K562 (cell line): ENCODE measurements around the gene FANK1. TPM values are rescaled to one million over a fixed set of nuclear protein-coding genes. Genes with fewer than 3 reads are reported as not detected.
"Not testable (repeated sequence)": the region's sequence is repeated elsewhere in the genome, so short reads cannot be mapped to it uniquely, and the experiment has no call there.

ENCODE experiments used
- ATAC-seq: fragments of 200-7000 bp; cut with Tn5 transposase; 3 replicates; pipeline ENCODE4 v1.9.1; 2020; ENCODE audit warnings: moderate library complexity
- BruUV-seq: library from RNA; stranded (reverse); fragments of 400-500 nt; replicated peaks from 2 replicates; lab custom pipeline; 2021; lab: Mats Ljungman, UMichigan
- CTCF ChIA-PET: fragments of 300-600 bp; formaldehyde crosslinking; extraction: SDS; loops from one replicate; lab custom pipeline; 2021; ENCODE audit warnings: low intra/inter-chr PET ratio; lab: Yijun Ruan, JAX
- POLR2A ChIA-PET: fragments of 300-600, 350-650 bp; sonication (Branson Sonifier 250); formaldehyde crosslinking; extraction: SDS; loops from one replicate; lab custom pipeline; 2021; ENCODE audit warnings: antibody characterized with exemption, inconsistent platforms; lab: Yijun Ruan, JAX
- DNase-seq, 4 experiments: peaks; one replicate each; pipeline versions ENCODE4 v3.0.0 to v3.0.0-alpha.2; 2011 to 2018; ENCODE audit warnings: low spot score in 3 of 4, mixed read lengths in 3 of 4; ENCODE audit errors: extremely low read depth in 1 of 4
- FAIRE-seq: peaks from 2 replicates; lab custom pipeline; 2011; peaks lifted over from hg19 to GRCh38; lab: Jason Lieb, UNC
- H2AFZ ChIP-seq: 2 replicates; pipeline ENCODE4 v1.6.0; 2011; ENCODE audit warnings: low read depth, low read length, control low read depth, inconsistent platforms
- H3K27ac ChIP-seq: fragments of 200-600 bp; 3 replicates; pipeline ENCODE4 v1.8.0; 2011; ENCODE audit warnings: low read depth, mild to moderate bottlenecking, control low read depth, inconsistent platforms, low read length, moderate library complexity, mixed read lengths; ENCODE audit errors: extremely low read depth
- H3K27me3 ChIP-seq, 2 experiments: fragments of 300-600 bp in 1 of 2; 2 replicates in 1 of 2; 3 replicates in 1 of 2; pipeline versions ENCODE4 v1.6.0 to v1.8.0; 2011; ENCODE audit warnings: inconsistent platforms in 2 of 2, low read length in 2 of 2, mild to moderate bottlenecking in 1 of 2, mixed read lengths in 1 of 2, moderate library complexity in 1 of 2; ENCODE audit not compliant: control insufficient read depth in 2 of 2, insufficient read depth in 2 of 2
- H3K36me3 ChIP-seq: fragments of 300-600 bp; 3 replicates; pipeline ENCODE4 v1.8.0; 2011; ENCODE audit warnings: mild to moderate bottlenecking, low read length, inconsistent platforms; ENCODE audit not compliant: control insufficient read depth, insufficient read depth
- H3K4me1 ChIP-seq, 2 experiments: fragments of 200-600 bp in 1 of 2; replicated peaks in 1 of 2; 2 replicates in 1 of 2; 3 replicates in 1 of 2; pipeline versions ENCODE4 v1.5.1 to v1.8.0; 2011; ENCODE audit warnings: inconsistent platforms in 2 of 2, low read length in 2 of 2, mild to moderate bottlenecking in 1 of 2, mixed read lengths in 1 of 2, moderate library complexity in 1 of 2; ENCODE audit not compliant: control insufficient read depth in 2 of 2, insufficient read depth in 2 of 2
- H3K4me2 ChIP-seq: 2 replicates; pipeline ENCODE4 v1.6.1; 2011; ENCODE audit warnings: low read length, control low read depth, inconsistent platforms, mixed read lengths; ENCODE audit not compliant: insufficient read depth
- H3K4me3 ChIP-seq: fragments of 200-600 bp; sonication (generic), shearing (Covaris generic); 2 replicates; pipeline ENCODE4 v1.5.1; 2016; ENCODE audit warnings: control low read depth, inconsistent platforms
- H3K79me2 ChIP-seq: fragments of 200-600 bp; 3 replicates; pipeline ENCODE4 v1.8.0; 2011; ENCODE audit warnings: low read length, inconsistent platforms; ENCODE audit not compliant: control insufficient read depth, insufficient read depth
- H3K9ac ChIP-seq, 2 experiments: 2 replicates each; pipeline versions ENCODE4 v1.6.0 to v1.6.1; 2011; ENCODE audit warnings: low read depth in 2 of 2, low read length in 2 of 2, control low read depth in 1 of 2, inconsistent platforms in 1 of 2, mild to moderate bottlenecking in 1 of 2, mixed read lengths in 1 of 2; ENCODE audit not compliant: insufficient read depth in 1 of 2
- H3K9me1 ChIP-seq: one replicate; pipeline ENCODE4 v1.6.0; 2011; ENCODE audit warnings: inconsistent platforms, mild to moderate bottlenecking, low read length, moderate library complexity; ENCODE audit not compliant: control insufficient read depth, insufficient read depth
- H3K9me3 ChIP-seq: replicated peaks from 2 replicates; pipeline ENCODE4 v1.5.1; 2011; ENCODE audit warnings: low read depth, low read length, inconsistent platforms; ENCODE audit not compliant: control insufficient read depth, insufficient read depth
- H4K20me1 ChIP-seq: replicated peaks from 2 replicates; pipeline ENCODE4 v1.6.1; 2011; ENCODE audit warnings: low read length, inconsistent platforms, mixed read lengths; ENCODE audit not compliant: control insufficient read depth, insufficient read depth
- CHD1 ChIP-seq: fragments of 200-600 bp; sonication (generic); IDR thresholded peaks from one replicate; pipeline ENCODE4 v1.6.1; 2012; ENCODE audit warnings: mild to moderate bottlenecking, moderate library complexity, low read length, inconsistent platforms
- CHD2 ChIP-seq: IDR thresholded peaks from 2 replicates; pipeline ENCODE4 v1.6.1; 2011; ENCODE audit warnings: low read depth, low read length
- HNRNPL ChIP-seq: fragments of 200-400 bp; formaldehyde crosslinking; IDR thresholded peaks from 2 replicates; pipeline ENCODE4 v1.6.1; 2017; ENCODE audit warnings: low read depth, mild to moderate bottlenecking, low read length
- KDM5B ChIP-seq: fragments of 200-600 bp; sonication (generic); IDR thresholded peaks from 2 replicates; pipeline ENCODE4 v1.6.1; 2012; ENCODE audit warnings: low read depth, mild to moderate bottlenecking, moderate library complexity, low read length, control low read depth, inconsistent platforms; ENCODE audit not compliant: insufficient replicate concordance
- L3MBTL2 ChIP-seq: fragments of 450-650 bp; IDR thresholded peaks from 2 replicates; pipeline ENCODE4 v1.6.1; 2016; ENCODE audit warnings: mild to moderate bottlenecking, moderate library complexity
- MYC ChIP-seq, 2 experiments: fragments of 250-450 bp in 1 of 2; sonication (Bioruptor Pico) in 1 of 2; IDR thresholded peaks; 2 replicates each; pipeline versions ENCODE4 v1.5.1 to v1.6.1; 2012 to 2021; ENCODE audit warnings: low read depth in 2 of 2, borderline replicate concordance in 1 of 2, improper control_type of control experiment in 1 of 2, low read length in 1 of 2, mild to moderate bottlenecking in 1 of 2, moderate library complexity in 1 of 2
- NFE2 ChIP-seq: IDR thresholded peaks from 2 replicates; pipeline ENCODE4 v1.6.1; 2014; ENCODE audit warnings: antibody characterized with exemption, low read depth
- PHF8 ChIP-seq: fragments of 200-600 bp; sonication (generic); IDR thresholded peaks from 2 replicates; pipeline ENCODE4 v1.6.1; 2012; ENCODE audit warnings: mixed run types, mild to moderate bottlenecking, inconsistent platforms, low read length, moderate library complexity, borderline replicate concordance
- POLR2G ChIP-seq: fragments of 200-400 bp; formaldehyde crosslinking; IDR thresholded peaks from 2 replicates; pipeline ENCODE4 v1.6.1; 2017; ENCODE audit warnings: low read depth, mild to moderate bottlenecking, antibody characterized with exemption, low read length, moderate library complexity
- RBBP5 ChIP-seq: fragments of 200-600 bp; sonication (generic); IDR thresholded peaks from 2 replicates; pipeline ENCODE4 v1.6.1; 2012; ENCODE audit warnings: borderline replicate concordance, mild to moderate bottlenecking, low read length, control low read depth, inconsistent platforms; ENCODE audit not compliant: insufficient read depth, poor library complexity, severe bottlenecking
- RBFOX2 ChIP-seq: fragments of 200-400 bp; formaldehyde crosslinking; IDR thresholded peaks from 2 replicates; pipeline ENCODE4 v1.6.1; 2017; ENCODE audit warnings: low read depth, mild to moderate bottlenecking, low read length, moderate library complexity
- SAFB ChIP-seq: fragments of 200-400 bp; formaldehyde crosslinking; IDR thresholded peaks from 2 replicates; pipeline ENCODE4 v1.6.1; 2017; ENCODE audit warnings: low read depth, low read length, borderline replicate concordance
- ZBTB7A ChIP-seq: IDR thresholded peaks from 2 replicates; pipeline ENCODE4 v1.6.1; 2011; ENCODE audit warnings: low read depth, mild to moderate bottlenecking, low read length, moderate library complexity, borderline replicate concordance; ENCODE audit not compliant: control insufficient read depth
- ZFX ChIP-seq: sonication (generic); formaldehyde crosslinking; IDR thresholded peaks from 2 replicates; pipeline ENCODE4 v1.8.0; 2022; ENCODE audit warnings: mild to moderate bottlenecking, missing genetic modification reagents, moderate library complexity
- WGBS: fragments of 100-300 bp; shearing (Covaris generic); methylation state at CpG from one replicate; pipeline ENCODE4 v1.1.6; 2016; ENCODE audit warnings: low coverage, mixed read lengths; ENCODE audit not compliant: insufficient coverage; ENCODE audit errors: missing lambda C conversion rate; 5-methylcytosine and 5-hydroxymethylcytosine counted together
- in situ Hi-C: fragments of 300-500 bp; cut with MboI; formaldehyde crosslinking; loops from 4 replicates; pipeline ENCODE4 v1.15.0; 2018; ENCODE audit warnings: inconsistent platforms, mixed read lengths
- intact Hi-C: fragments of 100-400 bp; cut with micrococcal nuclease; formaldehyde crosslinking; loops from 2 replicates; pipeline ENCODE4 v1.14.2; 2022
- polyA plus RNA-seq, 8 experiments: library from polyadenylated mRNA; depleted of rRNA in 4 of 8; stranded (reverse) in 5 of 8; unstranded in 3 of 8; fragments of >200 nt; fragmentation: Nextera tagmentation in 2 of 8; fragmentation: Illumina TruSeq in 1 of 8; extraction: Ambion mirVana in 2 of 8; extraction: Trizol in 1 of 8; gene quantifications; 2 replicates each; pipeline versions ENCODE4 v1.2.1 to v1.2.3, GENCODE V29; 2011 to 2014; ENCODE audit warnings: inconsistent platforms in 1 of 8, missing spikeins in 1 of 8
- total RNA-seq, 7 experiments: library from RNA; depleted of rRNA in 6 of 7; stranded (reverse); fragments of >200 nt in 6 of 7; fragmentation: Illumina TruSeq in 2 of 7; extraction: Trizol in 2 of 7; gene quantifications; 2 replicates each; pipeline versions ENCODE4 v1.2.1 to v1.2.3, GENCODE V29; 2011 to 2021; ENCODE audit warnings: low replicate concordance in 1 of 7
- TF ChIP-seq, protein P1 (sequence below), 2 experiments: IDR thresholded peaks; 2 replicates each; pipeline ENCODE4 v1.6.1; 2011; ENCODE audit warnings: borderline replicate concordance in 1 of 2, control low read depth in 1 of 2, low read depth in 1 of 2, low read length in 1 of 2, mild to moderate bottlenecking in 1 of 2, mixed read lengths in 1 of 2, moderate library complexity in 1 of 2; ENCODE audit not compliant: insufficient read depth in 1 of 2, insufficient read length in 1 of 2, poor library complexity in 1 of 2, severe bottlenecking in 1 of 2; ENCODE audit errors: extremely low read depth in 1 of 2
- TF ChIP-seq, protein P2 (sequence below): fragments of 200-800 bp; sonication (Bioruptor generic); IDR thresholded peaks from 2 replicates; pipeline ENCODE4 v1.6.1; 2017; ENCODE audit warnings: missing genetic modification characterization, missing compliant biosample characterization

Gene FANK1
- total and polyA plus RNA-seq, 9 of the 15 experiments (the other 6 are each of a cell fraction or from before 2014, with no cell fraction given): 0.11 to 2.3 (median 0.51) TPM; not detected in 1

DNA sequence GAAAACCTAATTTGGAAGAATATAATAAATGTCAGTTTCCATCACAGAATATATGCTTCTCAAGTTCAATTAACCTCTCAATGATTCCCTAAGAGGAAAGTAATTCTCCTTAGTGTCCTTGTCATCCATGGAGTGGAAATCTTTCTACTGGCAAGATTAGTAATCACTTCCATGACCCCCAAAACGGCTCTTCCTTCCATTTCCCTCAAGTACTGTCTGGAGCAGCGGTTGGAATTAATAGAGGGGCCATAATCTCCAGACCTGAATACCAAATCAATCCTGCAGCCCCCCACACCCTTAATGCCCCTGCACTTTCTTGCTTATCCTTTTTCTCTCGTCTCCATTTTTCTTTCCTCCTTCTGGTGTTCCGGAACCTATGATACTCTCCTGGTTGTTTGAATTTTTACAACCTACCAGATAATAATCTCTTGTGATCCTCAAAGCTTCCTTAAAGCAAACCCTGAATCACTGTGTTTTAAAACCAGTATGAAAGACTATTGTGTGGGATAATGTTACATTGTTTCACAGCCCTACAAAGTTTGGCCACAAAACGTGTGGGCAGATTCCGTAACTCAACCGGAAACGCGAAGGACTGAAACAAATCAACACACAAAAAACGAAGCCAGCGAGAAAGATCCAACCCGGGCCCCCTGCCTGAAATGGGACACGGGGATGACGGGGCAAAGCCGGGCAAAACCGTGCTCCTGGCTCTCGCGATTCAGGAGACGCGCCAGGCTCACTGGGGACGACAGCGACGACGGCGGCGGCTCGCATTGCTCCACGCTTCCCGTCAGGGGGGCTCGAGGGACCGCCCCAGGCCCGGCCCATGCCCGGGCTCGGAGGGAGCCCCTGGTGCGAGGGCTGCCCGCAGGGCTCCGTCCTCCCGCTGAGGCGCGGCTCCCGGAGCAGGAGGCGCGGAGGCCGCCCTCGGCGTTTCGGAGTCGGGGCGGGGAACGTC, 955 bp upstream of the FANK1 start:
- Histone ChIP-seq H3K4me2 (peak overlapping the region; percentile 68), H3K4me3 (peak overlapping the region; percentile 68), H2AFZ (peak overlapping the region; percentile 70), H3K27ac (peak overlapping the region; percentile 64; the same call in 2 of the 3 replicates), H3K9ac (peak overlapping the region; percentile 63 to 93)
- H3K9me1 ChIP-seq; H3K79me2 ChIP-seq; POLR2A ChIA-PET; H4K20me1 ChIP-seq; intact Hi-C loops; FAIRE-seq; CTCF ChIA-PET; H3K27me3 ChIP-seq; H3K36me3 ChIP-seq; H3K9me3 ChIP-seq; H3K4me1 ChIP-seq; in situ Hi-C loops; TF ChIP-seq MYC (CRISPR knock-in tag; IDR thresholded peaks at IDR 0.05; ENCODE audit: borderline replicate concordance, low read depth): not testable (repeated sequence)
- BruUV-seq: TSS peak; percentile 56
- TF ChIP-seq, protein P1, sequence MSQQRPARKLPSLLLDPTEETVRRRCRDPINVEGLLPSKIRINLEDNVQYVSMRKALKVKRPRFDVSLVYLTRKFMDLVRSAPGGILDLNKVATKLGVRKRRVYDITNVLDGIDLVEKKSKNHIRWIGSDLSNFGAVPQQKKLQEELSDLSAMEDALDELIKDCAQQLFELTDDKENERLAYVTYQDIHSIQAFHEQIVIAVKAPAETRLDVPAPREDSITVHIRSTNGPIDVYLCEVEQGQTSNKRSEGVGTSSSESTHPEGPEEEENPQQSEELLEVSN (IDR thresholded peaks at IDR 0.05; ENCODE audit: borderline replicate concordance in 1 of 2, extremely low read depth in 1 of 2, insufficient read depth in 1 of 2, insufficient read length in 1 of 2, low read depth in 1 of 2, low read length in 1 of 2, poor library complexity in 1 of 2, severe bottlenecking in 1 of 2): peak in 1 of 2 experiments; percentile 31
- peak; percentile 67; the same call in 1 of the 2 replicates for TF ChIP-seq ZFX
- peak; percentile 61; the same call in 1 of the 2 replicates for TF ChIP-seq ZBTB7A
- peak; percentile 14; the same call in 1 of the 2 replicates for TF ChIP-seq L3MBTL2
- peak; percentile 53 for TF ChIP-seq NFE2
- peak; percentile 68 for TF ChIP-seq RBFOX2
- 0 out of 2 replicates have a peak, but pooled peaks have one; percentile 27 for TF ChIP-seq SAFB
- peak; percentile 76 for TF ChIP-seq POLR2G
- TF ChIP-seq RBBP5: peak; percentile 23
- peak; percentile 21 for TF ChIP-seq CHD1
- peak; percentile 84 for TF ChIP-seq CHD2
- TF ChIP-seq MYC (IDR thresholded peaks at IDR 0.05; ENCODE audit: low read depth, low read length): peak; percentile 30; the same call in 1 of the 2 replicates
- TF ChIP-seq HNRNPL: 0 out of 2 replicates have a peak, but pooled peaks have one; percentile 13
- peak; percentile 48; the same call in 1 of the 2 replicates for TF ChIP-seq PHF8
- TF ChIP-seq KDM5B: peak; percentile 45
- TF ChIP-seq, protein P2, sequence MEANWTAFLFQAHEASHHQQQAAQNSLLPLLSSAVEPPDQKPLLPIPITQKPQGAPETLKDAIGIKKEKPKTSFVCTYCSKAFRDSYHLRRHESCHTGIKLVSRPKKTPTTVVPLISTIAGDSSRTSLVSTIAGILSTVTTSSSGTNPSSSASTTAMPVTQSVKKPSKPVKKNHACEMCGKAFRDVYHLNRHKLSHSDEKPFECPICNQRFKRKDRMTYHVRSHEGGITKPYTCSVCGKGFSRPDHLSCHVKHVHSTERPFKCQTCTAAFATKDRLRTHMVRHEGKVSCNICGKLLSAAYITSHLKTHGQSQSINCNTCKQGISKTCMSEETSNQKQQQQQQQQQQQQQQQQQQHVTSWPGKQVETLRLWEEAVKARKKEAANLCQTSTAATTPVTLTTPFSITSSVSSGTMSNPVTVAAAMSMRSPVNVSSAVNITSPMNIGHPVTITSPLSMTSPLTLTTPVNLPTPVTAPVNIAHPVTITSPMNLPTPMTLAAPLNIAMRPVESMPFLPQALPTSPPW: peak; percentile 52
- 3% methylated on average over 42 of the region's 50 CpGs for WGBS
- DNase-seq (peak; percentile 25 to 56 (median 36)), ATAC-seq (peak; percentile 85)
